Activated CD4-positive, alpha-beta T cell treated with anti-CD3 and anti-CD28 coated beads, Interleukin-2, amount 50 U/mL, for 48 hours (primary cell): ENCODE data around the gene STRAP.

ENCODE experiments used
- DNase-seq, 2 experiments: peaks; one replicate each; pipeline ENCODE4 v3.0.0-alpha.2; 2020

STRAP gene, protein sequence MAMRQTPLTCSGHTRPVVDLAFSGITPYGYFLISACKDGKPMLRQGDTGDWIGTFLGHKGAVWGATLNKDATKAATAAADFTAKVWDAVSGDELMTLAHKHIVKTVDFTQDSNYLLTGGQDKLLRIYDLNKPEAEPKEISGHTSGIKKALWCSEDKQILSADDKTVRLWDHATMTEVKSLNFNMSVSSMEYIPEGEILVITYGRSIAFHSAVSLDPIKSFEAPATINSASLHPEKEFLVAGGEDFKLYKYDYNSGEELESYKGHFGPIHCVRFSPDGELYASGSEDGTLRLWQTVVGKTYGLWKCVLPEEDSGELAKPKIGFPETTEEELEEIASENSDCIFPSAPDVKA

DNA sequence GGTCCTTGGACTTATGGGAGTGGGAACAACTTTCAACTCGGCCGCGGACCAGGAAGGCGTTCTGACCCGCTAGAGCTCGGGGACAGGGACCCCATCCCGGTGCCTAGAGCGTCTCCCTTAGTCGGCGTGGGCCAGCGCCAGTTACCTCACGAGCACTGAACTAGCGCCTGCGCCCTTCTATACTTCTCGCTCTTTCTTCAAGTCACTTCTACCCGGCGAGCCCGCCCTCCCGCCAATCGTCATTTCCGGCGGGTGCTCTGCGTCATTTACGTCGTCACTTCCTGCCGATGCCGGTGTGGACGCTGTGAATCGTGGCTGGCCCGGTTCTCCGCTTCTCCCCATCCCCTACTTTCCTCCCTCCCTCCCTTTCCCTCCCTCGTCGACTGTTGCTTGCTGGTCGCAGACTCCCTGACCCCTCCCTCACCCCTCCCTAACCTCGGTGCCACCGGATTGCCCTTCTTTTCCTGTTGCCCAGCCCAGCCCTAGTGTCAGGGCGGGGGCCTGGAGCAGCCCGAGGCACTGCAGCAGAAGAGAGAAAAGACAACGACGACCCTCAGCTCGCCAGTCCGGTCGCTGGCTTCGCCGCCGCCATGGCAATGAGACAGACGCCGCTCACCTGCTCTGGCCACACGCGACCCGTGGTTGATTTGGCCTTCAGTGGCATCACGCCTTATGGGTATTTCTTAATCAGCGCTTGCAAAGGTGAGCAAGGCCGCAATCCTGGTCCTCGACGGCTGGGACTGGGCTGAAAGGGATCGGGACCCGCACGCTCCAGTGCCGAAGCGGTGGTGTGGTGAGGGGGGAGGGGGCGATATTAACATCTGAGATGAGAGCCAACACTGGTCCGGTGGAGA, at the start of gene STRAP:
STRAP (plus strand) TSS at position 270 of the 854 bp plus-strand sequence; CDS start at position 591, 321 bp downstream.
- DNase-seq, result peak; percentile 94

- DNase-seq, result no peak
These were observed 47.6 kb upstream of the STRAP start for GRCh38 chr12:15834575-15834974.

GRCh38 chr12:15837141-15837790, 44.9 kb upstream of the STRAP start:
- DNase-seq, result no peak

DNA sequence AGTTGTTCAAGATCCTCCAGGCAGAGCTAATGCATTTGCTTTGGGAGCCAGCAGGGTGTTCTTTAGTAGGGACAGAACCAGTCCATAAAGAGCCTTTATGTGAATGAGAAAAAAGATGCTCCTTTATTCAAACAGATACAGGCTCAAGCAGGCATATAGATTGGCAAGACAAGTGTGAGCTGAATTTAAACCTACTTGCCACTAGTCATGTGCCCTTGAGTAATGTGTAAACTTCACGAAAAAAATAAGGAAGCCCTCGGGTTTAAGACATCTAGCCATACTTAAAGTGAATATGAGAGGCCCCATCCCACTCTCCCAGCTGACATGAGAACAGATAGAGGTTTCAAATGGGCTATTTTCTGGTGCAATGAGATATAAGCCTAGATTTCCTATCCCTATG, 43.1 kb upstream of the STRAP start:
- DNase-seq, result no peak

GRCh38 chr12:15839682-15840081, 42.5 kb upstream of the STRAP start:
- DNase-seq, result no peak

DNA sequence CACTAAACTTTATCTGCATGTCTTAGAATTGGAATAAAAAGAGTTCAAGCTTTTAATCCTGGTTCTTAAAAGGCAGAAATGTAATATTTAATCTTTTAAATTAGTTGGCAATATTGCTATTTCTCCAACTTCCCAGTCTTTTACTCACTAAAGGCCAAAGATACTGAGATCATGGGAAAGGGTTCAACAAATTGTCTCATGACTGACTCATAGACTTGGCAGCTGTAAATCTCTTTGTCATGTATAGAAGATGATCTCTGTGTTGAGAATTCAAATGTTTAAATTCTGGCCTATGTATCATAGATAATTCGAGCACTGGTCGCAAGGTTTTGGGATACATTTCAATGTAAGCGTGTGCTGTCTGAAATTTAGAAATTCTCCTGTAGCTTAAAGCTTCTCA, 40.1 kb upstream of the STRAP start:
- DNase-seq, result no peak

DNA sequence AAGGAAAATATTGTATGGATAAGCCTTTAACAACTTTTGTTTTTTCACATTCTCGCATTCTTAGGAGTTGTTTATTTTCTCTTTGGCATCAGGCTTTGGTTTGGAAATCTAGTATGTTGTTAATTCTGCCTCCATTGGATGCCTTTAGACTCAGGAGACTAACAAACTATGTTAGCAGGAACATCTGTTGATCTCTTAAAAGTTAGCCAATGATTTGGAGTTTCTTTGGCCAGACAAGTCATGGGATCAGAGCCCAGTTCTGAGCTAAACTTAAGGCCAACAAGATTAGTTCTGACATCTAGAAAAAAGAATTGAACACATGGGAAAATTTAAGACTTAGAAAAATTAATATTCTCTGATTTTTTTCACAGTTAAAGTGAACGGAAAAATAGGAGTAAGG, 35.3 kb upstream of the STRAP start:
- DNase-seq, result no peak

DNA sequence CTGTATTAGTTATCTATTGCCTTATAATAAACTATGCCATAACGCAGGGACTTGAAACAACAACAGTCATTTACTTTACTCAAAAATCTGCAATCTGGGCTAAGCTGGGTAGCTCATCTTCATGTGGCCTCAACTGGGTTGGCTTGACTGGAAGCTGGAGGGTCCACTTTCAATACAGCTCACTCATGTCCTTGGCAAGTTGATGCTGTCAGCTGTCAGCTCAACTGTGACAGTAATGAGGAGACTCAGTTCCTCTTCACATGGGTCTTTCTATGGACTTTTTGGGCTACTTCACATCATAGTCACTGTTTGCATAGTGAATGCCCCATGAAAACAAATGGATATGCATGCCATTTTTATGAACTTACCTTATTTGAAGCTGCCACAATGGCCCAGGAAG, 33.6 kb upstream of the STRAP start:
- DNase-seq, result no peak

DNA sequence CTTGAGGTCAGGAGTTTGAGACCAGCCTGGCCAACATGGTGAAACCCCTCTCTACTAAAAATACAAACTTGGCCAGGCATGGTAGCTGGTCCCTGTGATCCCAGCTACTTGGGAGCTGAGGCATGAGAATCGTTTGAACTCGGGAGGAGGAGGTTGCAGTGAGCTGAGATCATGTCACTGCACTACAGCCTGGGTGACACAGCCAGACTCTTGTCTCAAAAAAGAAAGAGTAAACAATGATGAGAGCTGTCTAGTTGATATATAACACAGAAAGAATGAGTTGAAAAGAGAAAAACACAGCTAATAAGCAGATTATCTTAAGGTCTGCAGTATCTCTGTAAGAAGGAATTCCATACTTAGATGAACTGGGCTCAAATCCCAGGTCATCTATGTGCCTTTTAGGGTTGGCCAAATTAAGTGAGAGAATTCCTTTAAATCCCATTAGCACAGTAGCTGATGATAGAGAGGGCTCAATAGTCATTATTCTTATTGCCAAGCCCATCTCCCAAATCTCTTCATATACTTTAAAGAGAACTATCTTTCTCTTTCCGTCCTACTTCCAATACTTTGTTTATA, 31.1 kb upstream of the STRAP start:
- no peak for DNase-seq

DNA sequence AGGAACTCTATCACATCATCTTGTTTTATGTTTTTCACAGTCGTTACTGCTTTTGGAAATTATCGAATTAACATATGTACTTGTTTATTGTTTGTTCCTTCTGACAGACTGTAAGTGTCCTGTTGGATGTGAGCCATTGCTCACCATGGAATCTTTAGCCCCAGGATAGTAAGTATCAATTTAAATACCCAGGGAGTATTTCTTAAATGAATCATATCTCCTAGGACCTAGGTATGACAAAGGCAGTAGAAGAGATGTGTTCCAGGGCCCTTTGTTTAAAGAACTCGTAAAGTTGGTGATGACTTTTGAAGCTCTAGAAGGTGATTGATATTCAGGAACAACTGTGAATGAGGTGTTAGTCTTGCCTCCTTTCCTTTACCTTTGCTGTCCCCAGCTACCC, 30.3 kb upstream of the STRAP start:
- DNase-seq, result no peak

- no peak for DNase-seq
These were observed 29.8 kb upstream of the STRAP start for GRCh38 chr12:15852383-15852782.

DNA sequence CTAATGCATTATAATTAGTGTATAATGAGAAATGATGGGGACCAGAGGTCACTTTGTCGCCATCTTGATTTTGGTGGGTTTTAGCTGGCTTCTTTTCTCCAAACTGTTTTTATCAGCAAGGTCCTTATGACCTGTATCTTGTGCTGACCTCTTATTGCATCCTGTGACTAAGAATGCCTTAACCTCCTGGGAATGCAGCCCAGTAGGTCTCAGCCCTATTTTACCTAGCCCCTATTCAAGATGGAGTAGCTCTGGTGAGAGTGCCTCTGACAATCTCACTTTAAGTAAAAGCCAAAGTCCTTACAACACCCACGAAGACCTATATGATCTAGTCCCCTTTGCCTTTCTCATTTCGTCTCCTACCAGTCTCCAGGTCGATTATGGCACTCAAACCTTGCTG, 28.3 kb upstream of the STRAP start:
- no peak for DNase-seq

GRCh38 chr12:15854916-15855315, 27.3 kb upstream of the STRAP start:
- no peak for DNase-seq

DNA sequence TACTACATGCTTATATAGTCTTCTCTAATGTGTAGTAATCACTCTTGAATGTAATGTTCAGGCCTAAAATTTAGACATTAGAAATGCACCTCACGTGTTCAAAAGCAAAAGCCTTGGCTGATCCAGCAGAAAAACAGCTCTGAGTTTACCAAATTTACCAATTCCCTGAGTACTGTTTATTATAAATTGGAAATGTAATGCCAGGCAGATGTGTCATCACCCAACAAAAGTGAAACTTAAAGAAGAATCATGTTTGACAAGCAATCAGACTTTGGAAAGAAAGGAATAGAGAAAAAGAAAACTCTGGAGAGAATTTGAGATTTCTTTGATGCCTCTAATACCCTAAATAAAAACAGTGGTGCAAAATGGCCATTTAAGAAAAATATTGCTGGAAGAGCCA, 26.5 kb upstream of the STRAP start:
- no peak for DNase-seq

GRCh38 chr12:15856097-15856982, 25.8 kb upstream of the STRAP start:
- DNase-seq, result peak in 1 of 2 experiments; percentile 23

DNA sequence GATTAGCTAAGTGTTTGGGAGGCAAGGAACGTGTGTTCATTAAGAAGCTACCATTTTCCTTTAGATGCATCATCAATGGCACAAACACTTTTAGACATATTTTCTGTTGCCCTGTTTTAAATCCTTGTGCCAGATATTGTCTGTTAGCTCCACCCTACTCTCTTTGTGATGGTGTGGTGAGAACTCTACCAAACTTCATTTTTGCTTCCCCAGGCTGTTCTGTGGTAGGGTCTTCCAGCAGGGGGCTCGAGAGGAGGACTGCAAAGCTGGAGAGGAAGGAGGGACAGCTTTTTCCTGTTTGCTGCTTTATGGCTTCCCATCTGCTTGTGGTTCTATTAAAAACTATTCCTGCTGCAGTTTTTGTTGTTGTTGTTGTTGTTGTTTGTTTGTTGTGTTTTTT, 23.8 kb upstream of the STRAP start:
- no peak for DNase-seq

DNA sequence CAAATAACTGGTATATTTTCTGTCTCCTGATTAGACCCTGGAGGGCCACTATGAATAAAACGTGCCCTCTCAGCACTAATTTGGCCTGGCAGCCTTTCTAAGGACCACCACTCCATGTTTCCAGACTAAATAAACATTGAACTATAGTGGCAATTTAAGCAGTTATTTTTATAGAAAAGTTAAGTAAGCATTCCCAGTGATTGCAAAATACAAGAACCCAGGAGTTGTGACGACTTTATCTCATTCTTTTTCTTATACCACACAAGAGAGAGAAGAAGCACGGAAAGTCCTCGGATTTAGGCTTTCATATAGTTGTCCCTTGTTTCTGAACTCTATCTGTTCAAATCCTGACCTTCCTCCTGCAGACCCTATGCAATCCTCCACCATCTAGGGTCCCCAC, 23.1 kb upstream of the STRAP start:
- DNase-seq, result no peak

GRCh38 chr12:15861404-15861803, 20.8 kb upstream of the STRAP start:
- no peak for DNase-seq

DNA sequence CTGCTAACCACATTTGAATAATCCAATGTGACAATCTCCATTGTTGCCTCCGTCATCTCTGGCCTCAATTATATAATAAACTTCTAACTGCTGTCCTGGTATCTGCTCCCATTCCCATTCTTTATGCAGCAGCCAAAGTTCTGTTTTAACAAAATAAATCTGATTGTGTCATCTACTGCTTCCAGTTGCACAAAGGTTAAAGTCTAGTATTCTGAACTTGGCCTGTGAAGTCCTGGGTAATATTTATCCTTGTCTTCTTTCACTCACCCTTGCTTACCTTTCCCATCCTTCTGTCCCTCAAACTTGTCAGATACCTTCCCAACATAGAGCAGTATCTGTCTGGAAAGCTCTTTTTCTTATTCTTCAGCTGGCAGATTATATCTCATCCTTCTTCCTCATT, 19.3 kb upstream of the STRAP start:
- DNase-seq, result no peak

GRCh38 chr12:15863372-15863771, 18.8 kb upstream of the STRAP start:
- no peak for DNase-seq

DNA sequence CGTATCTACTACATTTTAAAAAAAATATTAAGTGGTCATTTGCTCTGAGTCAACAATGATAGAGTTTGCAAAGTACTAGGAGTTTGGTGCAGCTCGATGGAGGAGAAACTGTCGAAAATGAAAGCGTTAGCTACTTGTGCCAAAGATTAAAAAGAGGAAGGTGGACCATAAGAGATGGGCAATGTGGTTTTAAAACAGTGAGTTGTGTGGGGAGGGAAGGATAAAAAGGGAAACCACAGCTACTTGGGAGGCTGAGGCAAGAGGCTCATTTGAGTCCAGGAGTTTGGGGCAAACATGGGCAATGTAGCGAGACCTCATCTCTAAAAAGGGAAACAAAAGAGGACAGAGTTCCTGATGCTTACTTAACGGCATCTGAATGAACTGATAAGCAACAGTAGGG, 18.2 kb upstream of the STRAP start:
- no peak for DNase-seq

DNA sequence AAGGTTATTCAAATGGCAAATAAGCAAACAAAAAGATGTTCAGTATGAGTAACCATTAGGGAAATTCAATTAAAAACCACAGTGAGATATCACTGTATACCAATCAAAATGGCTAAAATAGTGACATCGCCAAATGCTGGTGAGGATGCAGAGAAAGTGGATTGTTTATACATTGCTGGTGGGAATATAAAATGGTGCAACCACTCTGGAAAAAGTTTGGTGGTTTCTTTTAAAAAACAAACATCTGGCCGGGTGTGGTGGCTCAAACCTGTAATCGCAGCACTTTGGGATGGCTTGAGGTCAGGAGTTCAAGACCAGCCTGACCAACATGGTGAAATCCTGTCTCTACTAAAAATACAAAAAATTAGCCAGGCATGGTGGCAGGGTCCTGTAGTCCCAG, 14.0 kb upstream of the STRAP start:
- DNase-seq, result no peak
